GM21619 (cell line): ENCODE data around the gene ELOVL6.
A peak's percentile ranks its signal among the peaks of the same experiment; 100 is the strongest.

Experiments used
- ATAC-seq: cut with Tn5 transposase; IDR thresholded peaks from one replicate; pipeline ENCODE4 v1.9.1; 2021; ENCODE audit not compliant: unreplicated experiment

The ELOVL6 gene

GRCh38 chr4:109998867-109999584 is 199.4 kb downstream of the ELOVL6 start:
- ATAC-seq, result peak; percentile 43

GRCh38 chr4:109996526-109996925 is 201.9 kb downstream of the ELOVL6 start:
- ATAC-seq, result no peak
